IMR-90 (cell line): Measurements from ENCODE around the gene NXPH2. TPM values are rescaled to one million over a fixed set of nuclear protein-coding genes. Genes with fewer than 3 reads are reported as not detected.

Experiments
- ATAC-seq: fragments of 200-7000 bp; cut with Tn5 transposase; 2 replicates; pipeline ENCODE4 v1.9.1; 2020; ENCODE audit warnings: low read depth, mild to moderate bottlenecking, moderate library complexity
- BruUV-seq: library from RNA; stranded (reverse); fragments of 400-500 nt; replicated peaks from 2 replicates; lab custom pipeline; 2021; lab: Mats Ljungman, UMichigan
- CTCF ChIA-PET: fragments of 300-600 bp; formaldehyde crosslinking; extraction: SDS; loops from one replicate; lab custom pipeline; 2021; ENCODE audit warnings: antibody characterized with exemption; lab: Yijun Ruan, JAX
- POLR2A ChIA-PET: fragments of 300-600 bp; sonication (Branson Sonifier 250); formaldehyde crosslinking; loops from one replicate; lab custom pipeline; 2022; ENCODE audit warnings: antibody characterized with exemption; ENCODE audit not compliant: unreplicated experiment; lab: Charles Lee
- DNase-seq: peaks from one replicate; pipeline ENCODE4 v3.0.0; 2013
- H2AFZ ChIP-seq: replicated peaks from 2 replicates; pipeline ENCODE3; 2013; ENCODE audit warnings: low read length, mild to moderate bottlenecking; ENCODE audit not compliant: poor library complexity
- H2AK5ac ChIP-seq: 2 replicates; pipeline ENCODE4 v1.6.1; 2013; ENCODE audit warnings: low read depth, low read length, inconsistent platforms
- H2AK9ac ChIP-seq: replicated peaks from 2 replicates; pipeline ENCODE3; 2013; ENCODE audit warnings: mild to moderate bottlenecking, low read depth, low read length, moderate library complexity; ENCODE audit not compliant: poor library complexity
- H2BK120ac ChIP-seq: 2 replicates; pipeline ENCODE4 v1.6.1; 2013; ENCODE audit warnings: low read depth, low read length, inconsistent platforms
- H2BK15ac ChIP-seq: 3 replicates; pipeline ENCODE4 v1.6.1; 2013; ENCODE audit warnings: low read depth, low read length, inconsistent platforms
- H2BK20ac ChIP-seq: 2 replicates; pipeline ENCODE4 v1.6.1; 2013; ENCODE audit warnings: low read depth, mild to moderate bottlenecking, inconsistent platforms, low read length, moderate library complexity
- H2BK5ac ChIP-seq: 2 replicates; pipeline ENCODE4 v1.6.1; 2013; ENCODE audit warnings: mild to moderate bottlenecking, low read depth, low read length, inconsistent platforms; ENCODE audit not compliant: poor library complexity, severe bottlenecking
- H3K14ac ChIP-seq: replicated peaks from 2 replicates; pipeline ENCODE4 v1.6.1; 2013; ENCODE audit warnings: low read depth, low read length, inconsistent platforms
- H3K18ac ChIP-seq: 2 replicates; pipeline ENCODE4 v1.6.1; 2013; ENCODE audit warnings: low read depth, low read length, control low read depth
- H3K23ac ChIP-seq: 2 replicates; pipeline ENCODE4 v1.6.1; 2013; ENCODE audit warnings: low read depth, low read length, inconsistent platforms
- H3K27ac ChIP-seq: 2 replicates; pipeline ENCODE4 v1.5.1; 2013; ENCODE audit warnings: mild to moderate bottlenecking, control low read depth, low read length; ENCODE audit not compliant: insufficient read depth
- H3K27me3 ChIP-seq: 2 replicates; pipeline ENCODE4 v1.6.1; 2013; ENCODE audit warnings: low read length; ENCODE audit not compliant: control insufficient read depth, insufficient read depth
- H3K36me3 ChIP-seq: 2 replicates; pipeline ENCODE4 v1.6.1; 2013; ENCODE audit warnings: low read length, mixed read lengths; ENCODE audit not compliant: control insufficient read depth, insufficient read depth
- H3K4ac ChIP-seq: 2 replicates; pipeline ENCODE4 v1.6.1; 2013; ENCODE audit warnings: low read depth, low read length, inconsistent platforms
- H3K4me1 ChIP-seq: 2 replicates; pipeline ENCODE4 v1.6.1; 2013; ENCODE audit warnings: low read length, mixed read lengths; ENCODE audit not compliant: control insufficient read depth, insufficient read depth
- H3K4me2 ChIP-seq: 2 replicates; pipeline ENCODE4 v1.6.1; 2013; ENCODE audit warnings: low read depth, mild to moderate bottlenecking, control low read depth, low read length, moderate library complexity
- H3K4me3 ChIP-seq: 2 replicates; pipeline ENCODE4 v1.5.1; 2013; ENCODE audit warnings: low read depth, mild to moderate bottlenecking, control low read depth, low read length, moderate library complexity; ENCODE audit not compliant: insufficient read depth
- H3K56ac ChIP-seq: 2 replicates; pipeline ENCODE4 v1.6.1; 2013; ENCODE audit warnings: low read length, inconsistent platforms; ENCODE audit not compliant: insufficient read depth; ENCODE audit errors: extremely low read depth
- H3K79me1 ChIP-seq, 2 experiments: 2 replicates each; pipeline ENCODE4 v1.6.1; 2013; ENCODE audit warnings: low read length in 2 of 2, inconsistent platforms in 1 of 2, low read depth in 1 of 2
- H3K9ac ChIP-seq: 2 replicates; pipeline ENCODE4 v1.6.1; 2013; ENCODE audit warnings: low read depth, low read length, control low read depth
- H3K9me1 ChIP-seq: 2 replicates; pipeline ENCODE4 v1.6.1; 2013; ENCODE audit warnings: low read length, inconsistent platforms; ENCODE audit not compliant: insufficient read depth
- H3K9me3 ChIP-seq: 2 replicates; pipeline ENCODE4 v1.6.1; 2013; ENCODE audit warnings: low read length; ENCODE audit not compliant: control insufficient read depth, insufficient read depth
- H4K20me1 ChIP-seq: 2 replicates; pipeline ENCODE4 v1.6.1; 2013; ENCODE audit warnings: low read length, inconsistent platforms; ENCODE audit not compliant: insufficient read depth
- H4K5ac ChIP-seq: 2 replicates; pipeline ENCODE4 v1.6.1; 2013; ENCODE audit warnings: mild to moderate bottlenecking, low read depth, low read length, control low read depth
- H4K8ac ChIP-seq, 2 experiments: 2 replicates each; pipeline ENCODE4 v1.6.1; 2013; ENCODE audit warnings: low read depth in 2 of 2, low read length in 2 of 2, control low read depth in 1 of 2, inconsistent platforms in 1 of 2
- H4K91ac ChIP-seq: 2 replicates; pipeline ENCODE4 v1.6.1; 2013; ENCODE audit warnings: low read depth, low read length, inconsistent platforms; ENCODE audit not compliant: insufficient read depth
- BHLHE40 ChIP-seq: fragments of 150-350 bp; IDR thresholded peaks from 2 replicates; pipeline ENCODE4 v1.6.1; 2016; ENCODE audit warnings: mild to moderate bottlenecking, low read depth, low read length
- CEBPB ChIP-seq: IDR thresholded peaks from 2 replicates; pipeline ENCODE4 v1.6.1; 2012; ENCODE audit warnings: low read depth, low read length, improper control_type of control experiment
- CHD1 ChIP-seq: IDR thresholded peaks from 2 replicates; pipeline ENCODE4 v1.6.1; 2012; ENCODE audit warnings: low read depth, low read length, improper control_type of control experiment
- CTCF ChIP-seq: conservative IDR thresholded peaks from 2 replicates; pipeline ENCODE4 v1.5.1; 2012; ENCODE audit warnings: mild to moderate bottlenecking, low read depth, low read length, improper control_type of control experiment
- ELK1 ChIP-seq: fragments of 150-350 bp; IDR thresholded peaks from 2 replicates; pipeline ENCODE4 v1.6.1; 2016; ENCODE audit warnings: low read depth, mild to moderate bottlenecking, low read length, moderate library complexity, borderline replicate concordance
- FOS ChIP-seq: fragments of 150-350 bp; IDR thresholded peaks from 2 replicates; pipeline ENCODE4 v1.6.1; 2016; ENCODE audit warnings: low read depth, low read length
- MAFK ChIP-seq: IDR thresholded peaks from 2 replicates; pipeline ENCODE4 v1.6.1; 2012; ENCODE audit warnings: low read depth, low read length, improper control_type of control experiment
- MAZ ChIP-seq: IDR thresholded peaks from 2 replicates; pipeline ENCODE4 v1.6.1; 2012; ENCODE audit warnings: low read depth, mild to moderate bottlenecking, low read length, improper control_type of control experiment, moderate library complexity, borderline replicate concordance
- MXI1 ChIP-seq: IDR thresholded peaks from 2 replicates; pipeline ENCODE4 v1.6.1; 2012; ENCODE audit warnings: low read depth, mild to moderate bottlenecking, low read length, moderate library complexity, borderline replicate concordance
- POLR2A ChIP-seq: IDR thresholded peaks from 2 replicates; pipeline ENCODE4 v1.6.1; 2012; ENCODE audit warnings: mild to moderate bottlenecking, low read depth, low read length
- RAD21 ChIP-seq: IDR thresholded peaks from 2 replicates; pipeline ENCODE4 v1.6.1; 2012; ENCODE audit warnings: low read length, improper control_type of control experiment
- RFX5 ChIP-seq: IDR thresholded peaks from 2 replicates; pipeline ENCODE4 v1.8.0; 2012; ENCODE audit warnings: low read depth, mild to moderate bottlenecking, low read length, moderate library complexity
- SMC3 ChIP-seq: fragments of 150-350 bp; IDR thresholded peaks from 2 replicates; pipeline ENCODE4 v1.6.1; 2016; ENCODE audit warnings: low read depth, mild to moderate bottlenecking, antibody characterized with exemption, low read length, moderate library complexity
- USF2 ChIP-seq: fragments of 150-350 bp; IDR thresholded peaks from 2 replicates; pipeline ENCODE4 v1.6.1; 2017; ENCODE audit warnings: mild to moderate bottlenecking, antibody characterized with exemption, low read length, low read depth
- WGBS, 2 experiments: methylation state at CpG; one replicate each; pipeline versions ENCODE4 v1.1.5 to v1.1.7; 2013; ENCODE audit warnings: missing lambda C conversion rate in 2 of 2; ENCODE audit not compliant: insufficient read length in 1 of 2; ENCODE audit errors: extremely low coverage in 2 of 2; 5-methylcytosine and 5-hydroxymethylcytosine counted together
- dilution Hi-C: fragments of 300-500 bp; cut with HindIII; formaldehyde crosslinking; loops from one replicate; pipeline ENCODE4 v1.14.3; 2018; ENCODE audit warnings: low sequenced_read_pairs; ENCODE audit not compliant: unreplicated experiment
- in situ Hi-C: fragments of 300-500 bp; cut with MboI; formaldehyde crosslinking; loops from 3 replicates; pipeline ENCODE4 v1.14.3; 2019; ENCODE audit warnings: low sequenced_read_pairs, inconsistent platforms, mixed read lengths
- intact Hi-C: fragments of 100-400 bp; cut with micrococcal nuclease; formaldehyde crosslinking; loops from 2 replicates; pipeline ENCODE4 v1.10.0; 2022
- polyA plus RNA-seq, 3 experiments: library from polyadenylated mRNA; depleted of rRNA; stranded (reverse); fragments of >200 nt; gene quantifications; 2 replicates each; pipeline ENCODE4 v1.2.3, GENCODE V29; 2012; ENCODE audit warnings: low replicate concordance in 1 of 3
- total RNA-seq: library from RNA; depleted of rRNA; stranded (reverse); fragments of >200 nt; gene quantifications from 2 replicates; pipeline ENCODE4 v1.2.3, GENCODE V29; 2012

The NXPH2 gene
- total and polyA plus RNA-seq, 2 of the 4 experiments (the other 2 are of a cell fraction) = not detected

GRCh38 chr2:138720035-138720838, 60.0 kb downstream of the NXPH2 start:
- TF ChIP-seq MXI1 (no peak), USF2 (no peak), BHLHE40 (no peak), SMC3 (no peak), POLR2A (no peak), FOS (no peak), MAFK (no peak), CTCF (no peak), MAZ (no peak), CEBPB (no peak), RFX5 (no peak), CHD1 (no peak), RAD21 (no peak), ELK1 (no peak)
- Histone ChIP-seq H3K9ac (no peak overlapping the region), H2AFZ (no peak overlapping the region), H4K91ac (no peak overlapping the region), H3K14ac (no peak overlapping the region), H2BK120ac (no peak overlapping the region), H3K18ac (no peak overlapping the region), H3K9me3 (no peaks in the 10 kb centered on the region), H3K27ac (no peak overlapping the region), H3K56ac (no peak overlapping the region), H3K79me1 (no peaks in the 10 kb centered on the region), H2BK20ac (no peak overlapping the region), H3K4ac (no peak overlapping the region), H3K23ac (no peak overlapping the region), H3K4me3 (no peak overlapping the region), H3K4me1 (no peaks in the 10 kb centered on the region), H3K9me1 (no peaks in the 10 kb centered on the region), H3K27me3 (no peaks in the 10 kb centered on the region; the same call in 1 of the 2 replicates), H3K36me3 (no peaks in the 10 kb centered on the region), H2AK5ac (no peak overlapping the region), H2AK9ac (no peak overlapping the region), H4K5ac (no peak overlapping the region), H4K8ac (no peak overlapping the region), H2BK5ac (no peak overlapping the region), H4K20me1 (no peaks in the 10 kb centered on the region), H2BK15ac (no peak overlapping the region), H3K4me2 (no peak overlapping the region)
- no CpG with 5 or more reads among the region's 11 CpGs for WGBS, 2 experiments
- dilution Hi-C loops (no loop called here), intact Hi-C loops (no loop called here), in situ Hi-C loops (no loop called here)
- BruUV-seq = no TSS peak
- ATAC-seq = no peak
- ChIA-PET POLR2A (no interaction called here), CTCF (no interaction called here)
- DNase-seq = no peak
